Smooth muscle cell (in vitro differentiated cells): Measurements from ENCODE around the gene SPINK4. TPM values are rescaled to one million over a fixed set of nuclear protein-coding genes. Genes with fewer than 3 reads are reported as not detected.

Experiments
- DNase-seq: peaks from one replicate; lab custom pipeline; 2025; ENCODE audit not compliant: unreplicated experiment; lab: John Stamatoyannopoulos, UW
- H2AFZ ChIP-seq: fragments of 200-600 bp; sonication (generic); 2 replicates; pipeline ENCODE4 v1.6.0; 2016; ENCODE audit warnings: antibody characterized with exemption, low read depth, mild to moderate bottlenecking
- H3F3A ChIP-seq: fragments of 200-600 bp; sonication (generic); 2 replicates; pipeline ENCODE4 v1.6.0; 2017; ENCODE audit warnings: antibody characterized with exemption, low read depth
- H3K27ac ChIP-seq: fragments of 200-600 bp; sonication (generic); 2 replicates; pipeline ENCODE4 v1.5.1; 2016; ENCODE audit warnings: low read depth, mild to moderate bottlenecking
- H3K27me3 ChIP-seq: fragments of 200-600 bp; sonication (generic); 2 replicates; pipeline ENCODE4 v1.6.1; 2016; ENCODE audit warnings: low read depth, mild to moderate bottlenecking
- H3K36me3 ChIP-seq: fragments of 200-600 bp; sonication (generic); 2 replicates; pipeline ENCODE4 v1.5.1; 2016; ENCODE audit warnings: low read depth
- H3K4me1 ChIP-seq: fragments of 200-600 bp; sonication (generic); 2 replicates; pipeline ENCODE4 v1.5.1; 2016; ENCODE audit warnings: low read depth
- H3K4me2 ChIP-seq: fragments of 200-600 bp; sonication (generic); 2 replicates; pipeline ENCODE4 v1.6.0; 2016; ENCODE audit warnings: mild to moderate bottlenecking
- H3K4me3 ChIP-seq: fragments of 200-600 bp; sonication (generic); 2 replicates; pipeline ENCODE4 v1.5.1; 2016; ENCODE audit warnings: mild to moderate bottlenecking
- H3K79me2 ChIP-seq: fragments of 200-600 bp; sonication (generic); 2 replicates; pipeline ENCODE4 v1.6.0; 2016; ENCODE audit warnings: low read depth, mild to moderate bottlenecking
- H3K9ac ChIP-seq: fragments of 200-600 bp; sonication (generic); 2 replicates; pipeline ENCODE4 v1.6.0; 2016; ENCODE audit warnings: low read depth
- H3K9me3 ChIP-seq: fragments of 200-600 bp; sonication (generic); replicated peaks from 2 replicates; pipeline ENCODE4 v1.5.1; 2016; ENCODE audit warnings: low read depth
- H4K20me1 ChIP-seq: fragments of 200-600 bp; sonication (generic); 2 replicates; pipeline ENCODE4 v1.6.0; 2016; ENCODE audit warnings: low read depth
- CTCF ChIP-seq: fragments of 200-600 bp; sonication (generic); IDR thresholded peaks from 2 replicates; pipeline ENCODE4 v1.5.1; 2017; ENCODE audit warnings: borderline replicate concordance, mild to moderate bottlenecking, antibody characterized with exemption; ENCODE audit not compliant: insufficient read depth, poor library complexity, severe bottlenecking
- WGBS: methylation state at CpG from one replicate; pipeline ENCODE4 v1.1.7; 2016; ENCODE audit warnings: low lambda C conversion rate; 5-methylcytosine and 5-hydroxymethylcytosine counted together
- polyA plus RNA-seq: library from polyadenylated mRNA; unstranded; fragments of >200 nt; fragmentation: Nextera tagmentation; extraction: Ambion mirVana; gene quantifications from 2 replicates; pipeline ENCODE4 v1.2.1, GENCODE V29; 2016
- total RNA-seq: library from RNA; depleted of rRNA; stranded (reverse); fragments of >200 nt; gene quantifications from 2 replicates; pipeline ENCODE4 v1.2.3, GENCODE V29; 2014

SPINK4 gene
- total and polyA plus RNA-seq, 2 experiments from 2014 or later = not detected

DNA sequence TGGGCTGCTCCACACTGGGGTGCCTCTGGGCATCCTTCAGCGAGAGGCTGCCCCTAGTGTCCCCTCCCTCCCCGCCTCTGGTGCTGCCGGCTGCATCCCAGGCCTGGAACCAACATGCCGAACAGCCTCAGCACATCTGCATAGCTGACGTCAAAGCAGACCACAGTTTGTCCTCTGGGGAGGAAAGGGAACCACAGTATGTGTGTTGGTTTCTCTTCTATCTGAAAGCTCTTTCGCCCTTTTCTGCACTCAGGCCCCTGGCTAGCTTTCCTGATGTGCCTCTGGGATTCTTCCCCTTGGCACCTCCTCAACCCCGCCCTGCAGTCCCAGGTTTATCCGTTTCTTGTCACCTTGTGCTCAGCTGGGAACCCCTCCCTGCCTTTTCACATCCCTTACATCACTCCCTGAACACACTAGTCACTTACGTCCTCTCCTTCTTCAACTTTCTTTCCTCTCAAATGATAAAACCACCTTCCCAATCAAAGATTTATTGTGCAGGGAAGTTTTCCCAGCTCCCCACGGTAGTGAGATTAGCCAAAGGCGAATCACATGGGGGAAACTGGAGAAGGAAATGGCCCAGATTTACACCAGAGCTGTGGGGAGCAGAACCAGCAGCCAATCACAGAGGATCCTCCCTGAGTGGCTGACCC is 37.3 kb upstream of the SPINK4 start:
- DNase-seq = no peak
- Histone ChIP-seq H2AFZ (peak overlapping the region; percentile 24), H3K4me2 (no peak overlapping the region)

DNA sequence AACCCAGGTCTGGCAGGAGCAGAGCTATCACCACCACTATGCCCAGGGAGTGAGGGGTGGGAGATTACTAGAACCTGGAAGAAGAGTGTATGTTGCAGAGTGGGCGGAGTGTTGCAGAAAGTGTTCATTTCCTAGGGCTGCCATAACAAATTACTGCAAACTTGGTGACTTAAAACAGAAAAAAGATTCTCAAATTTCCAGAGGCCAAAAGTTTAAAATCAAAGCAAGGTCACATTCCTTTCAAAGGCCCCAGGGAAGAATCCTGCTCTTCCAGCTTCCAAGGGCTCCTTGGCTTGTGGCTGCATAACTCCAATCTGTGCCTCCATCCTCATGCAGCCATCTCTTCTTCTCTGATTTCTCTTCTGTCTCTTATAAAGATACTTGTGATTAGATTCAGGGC is 30.6 kb upstream of the SPINK4 start:
- Histone ChIP-seq H4K20me1 (no peaks in the 10 kb centered on the region), H3K79me2 (no peaks in the 10 kb centered on the region), H3K4me1 (peaks cover 8% of the 10 kb centered on the region), H3K4me2 (no peak overlapping the region), H3K9me3 (no peaks in the 10 kb centered on the region), H3K9ac (no peak overlapping the region), H3K4me3 (no peak overlapping the region), H2AFZ (no peak overlapping the region), H3K27me3 (no peaks in the 10 kb centered on the region), H3K27ac (no peak overlapping the region), H3F3A (peaks cover 7% of the 10 kb centered on the region), H3K36me3 (no peaks in the 10 kb centered on the region)
- DNase-seq = no peak
- 83% methylated on average over 1 of the region's 1 CpG for WGBS
- no peak for TF ChIP-seq CTCF

More for the DNA sequence above, 37.3 kb upstream of the SPINK4 start:
- H3K9ac ChIP-seq = no peak overlapping the region
- H3K36me3 ChIP-seq = no peaks in the 10 kb centered on the region
- H3K4me3 ChIP-seq = no peak overlapping the region
- H3F3A ChIP-seq = no peaks in the 10 kb centered on the region
- H4K20me1 ChIP-seq = no peaks in the 10 kb centered on the region
- no peaks in the 10 kb centered on the region for H3K27me3 ChIP-seq
- WGBS = 53% methylated on average over 11 of the region's 11 CpGs
- H3K4me1 ChIP-seq = no peaks in the 10 kb centered on the region
- no peaks in the 10 kb centered on the region for H3K9me3 ChIP-seq
- no peaks in the 10 kb centered on the region for H3K79me2 ChIP-seq
- no peak for TF ChIP-seq CTCF
- H3K27ac ChIP-seq = no peak overlapping the region

DNA sequence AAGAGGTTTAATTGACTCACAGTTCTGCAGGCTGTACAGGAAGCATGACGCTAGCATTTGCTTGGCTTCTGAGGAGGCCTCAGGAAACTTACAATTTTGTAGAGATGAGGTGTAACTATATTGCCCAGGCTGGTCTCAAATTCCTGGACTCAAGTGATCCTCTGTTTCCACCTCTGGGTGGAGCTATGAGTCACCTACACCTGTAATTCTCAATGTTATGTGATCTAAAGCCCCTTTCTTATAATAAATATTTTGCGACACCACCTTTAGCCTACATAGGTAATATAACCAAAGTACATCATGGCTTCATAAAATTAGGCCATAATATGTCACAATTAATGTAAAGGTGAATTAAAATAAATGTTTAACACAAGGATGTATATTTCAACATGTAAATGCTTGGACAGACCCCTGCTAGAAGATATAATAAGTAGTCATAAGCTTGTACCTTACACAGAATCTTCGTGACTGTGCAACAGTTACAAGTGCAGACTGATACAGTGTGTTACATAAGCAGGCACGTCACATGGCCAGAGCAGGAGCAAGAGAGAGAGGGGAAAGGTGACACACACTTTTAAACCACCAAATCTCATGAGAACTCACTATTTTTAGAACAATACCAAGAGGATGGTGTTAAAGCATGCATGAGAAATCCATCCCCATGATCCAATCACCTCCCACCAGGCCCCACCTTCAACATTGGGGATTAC is 29.8 kb upstream of the SPINK4 start:
- no peak overlapping the region for H3K27ac ChIP-seq
- WGBS = 90% methylated on average over 4 of the region's 4 CpGs
- no peak for TF ChIP-seq CTCF

More for the DNA sequence above, 29.8 kb upstream of the SPINK4 start:
- Histone ChIP-seq H3K9me3 (no peaks in the 10 kb centered on the region), H3K79me2 (no peaks in the 10 kb centered on the region), H3K4me2 (no peak overlapping the region), H2AFZ (no peak overlapping the region), H4K20me1 (no peaks in the 10 kb centered on the region), H3K4me1 (peaks cover 8% of the 10 kb centered on the region), H3K9ac (no peak overlapping the region), H3K27me3 (peaks cover 2% of the 10 kb centered on the region), H3K4me3 (no peak overlapping the region), H3K36me3 (no peaks in the 10 kb centered on the region), H3F3A (peaks cover 7% of the 10 kb centered on the region)
- DNase-seq = no peak
